Measurements from ENCODE around the gene TUBGCP2. TPM values are rescaled to one million over a fixed set of nuclear protein-coding genes. Genes with fewer than 3 reads are reported as not detected.
A peak's percentile ranks its signal among the peaks of the same experiment; 100 is the strongest.

TUBGCP2 gene
- total and polyA plus RNA-seq, 2 donors from 2014 or later: 61.4 to 93.3 TPM

GRCh38 chr10:133258818-133259601 is 49.7 kb downstream of the TUBGCP2 start:
- FAIRE-seq: no peak
- intact Hi-C loops (cut with DNase I): no loop called here

GRCh38 chr10:133258066-133258817 is 50.4 kb downstream of the TUBGCP2 start:
- Histone ChIP-seq H3K27ac (ENCODE audit: low read depth in 2 of 2, low read length in 2 of 2) (no peak overlapping the region), H3K9ac (ENCODE audit: low read length in 3 of 3) (no peak overlapping the region), H3K9me3 (ENCODE audit: control insufficient read depth in 2 of 3, insufficient read depth in 1 of 3, low read length in 3 of 3) (no peaks in the 10 kb centered on the region), H3K4me1 (ENCODE audit: control insufficient read depth in 2 of 3, insufficient read depth in 2 of 3, low read depth in 1 of 3, low read length in 3 of 3) (peaks cover 0 to 16% (median 0%) of the 10 kb centered on the region in 3 donors), H3K27me3 (ENCODE audit: control insufficient read depth, insufficient read depth, low read length) (no peaks in the 10 kb centered on the region), H3K4me3 (ENCODE audit: low read length in 3 of 3) (no peak overlapping the region), H3K36me3 (ENCODE audit: control insufficient read depth in 2 of 3, insufficient read depth in 3 of 3, low read length in 3 of 3) (no peaks in the 10 kb centered on the region)
- no peak for FAIRE-seq
- intact Hi-C loops (cut with DNase I): no loop called here
- TF ChIP-seq CTCF (IDR thresholded peaks at IDR 0.05; ENCODE audit: borderline replicate concordance, extremely low read depth, insufficient read depth): no peak
- no peak for DNase-seq

More at GRCh38 chr10:133258818-133259601, 49.7 kb downstream of the TUBGCP2 start:
- Histone ChIP-seq H3K9ac (ENCODE audit: low read length in 3 of 3) (no peak overlapping the region), H3K36me3 (ENCODE audit: control insufficient read depth in 2 of 3, insufficient read depth in 3 of 3, low read length in 3 of 3) (no peaks in the 10 kb centered on the region), H3K4me3 (ENCODE audit: low read length in 3 of 3) (no peak overlapping the region), H3K4me1 (ENCODE audit: control insufficient read depth in 2 of 3, insufficient read depth in 2 of 3, low read depth in 1 of 3, low read length in 3 of 3) (peaks cover 0 to 16% (median 0%) of the 10 kb centered on the region in 3 donors), H3K9me3 (ENCODE audit: control insufficient read depth in 2 of 3, insufficient read depth in 1 of 3, low read length in 3 of 3) (no peaks in the 10 kb centered on the region), H3K27me3 (ENCODE audit: control insufficient read depth, insufficient read depth, low read length) (no peaks in the 10 kb centered on the region), H3K27ac (ENCODE audit: low read depth in 2 of 2, low read length in 2 of 2) (no peak overlapping the region)
- DNase-seq: peak in 1 of 5 donors; percentile 88
- TF ChIP-seq CTCF (IDR thresholded peaks at IDR 0.05; ENCODE audit: borderline replicate concordance, extremely low read depth, insufficient read depth): no peak

GRCh38 chr10:133257489-133258065 is 51.1 kb downstream of the TUBGCP2 start:
- H3K27me3 ChIP-seq (ENCODE audit: control insufficient read depth, insufficient read depth, low read length): no peaks in the 10 kb centered on the region
- no peak overlapping the region for H3K9ac ChIP-seq (ENCODE audit: low read length in 3 of 3)
- peaks cover 0 to 13% (median 0%) of the 10 kb centered on the region in 3 donors for H3K4me1 ChIP-seq (ENCODE audit: control insufficient read depth in 2 of 3, insufficient read depth in 2 of 3, low read depth in 1 of 3, low read length in 3 of 3)
- peak in 3 of 5 donors; percentile 74 to 90 (median 75) for DNase-seq
- no peak overlapping the region for H3K27ac ChIP-seq (ENCODE audit: low read depth in 2 of 2, low read length in 2 of 2)
- peak; percentile 53 for TF ChIP-seq CTCF (IDR thresholded peaks at IDR 0.05; ENCODE audit: borderline replicate concordance, extremely low read depth, insufficient read depth)
- no peaks in the 10 kb centered on the region for H3K36me3 ChIP-seq (ENCODE audit: control insufficient read depth in 2 of 3, insufficient read depth in 3 of 3, low read length in 3 of 3)
- intact Hi-C loops (cut with DNase I): no loop called here
- FAIRE-seq: no peak
- H3K9me3 ChIP-seq (ENCODE audit: control insufficient read depth in 2 of 3, insufficient read depth in 1 of 3, low read length in 3 of 3): no peaks in the 10 kb centered on the region
- no peak overlapping the region for H3K4me3 ChIP-seq (ENCODE audit: low read length in 3 of 3)
